GM18909 (cell line): ENCODE data around the gene ZFPM1.
"Not testable (repeated sequence)": the region's sequence is repeated elsewhere in the genome, so short reads cannot be mapped to it uniquely, and the experiment has no call there.

Experiments used
- ATAC-seq: cut with Tn5 transposase; IDR thresholded peaks from one replicate; pipeline ENCODE4 v1.9.1; 2021; ENCODE audit warnings: mild to moderate bottlenecking; ENCODE audit not compliant: unreplicated experiment, poor library complexity

The ZFPM1 gene

DNA sequence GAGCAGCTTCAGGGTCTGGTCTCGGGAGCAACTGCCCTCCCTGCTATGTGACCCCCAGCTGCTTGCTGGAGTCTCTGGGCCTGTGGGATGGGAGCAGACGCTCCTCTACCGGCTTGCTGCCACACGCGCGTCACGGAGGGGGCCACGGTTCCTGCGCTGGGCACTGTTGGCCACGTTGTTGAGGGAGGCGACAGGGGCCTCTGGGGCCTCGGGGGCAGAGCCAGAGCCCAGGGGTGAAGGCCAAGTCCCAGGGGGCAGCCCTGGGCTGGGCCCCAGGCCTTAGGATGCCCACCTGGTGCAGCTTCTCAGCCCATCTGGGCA is 56.6 kb downstream of the ZFPM1 start:
- no peak for ATAC-seq

DNA sequence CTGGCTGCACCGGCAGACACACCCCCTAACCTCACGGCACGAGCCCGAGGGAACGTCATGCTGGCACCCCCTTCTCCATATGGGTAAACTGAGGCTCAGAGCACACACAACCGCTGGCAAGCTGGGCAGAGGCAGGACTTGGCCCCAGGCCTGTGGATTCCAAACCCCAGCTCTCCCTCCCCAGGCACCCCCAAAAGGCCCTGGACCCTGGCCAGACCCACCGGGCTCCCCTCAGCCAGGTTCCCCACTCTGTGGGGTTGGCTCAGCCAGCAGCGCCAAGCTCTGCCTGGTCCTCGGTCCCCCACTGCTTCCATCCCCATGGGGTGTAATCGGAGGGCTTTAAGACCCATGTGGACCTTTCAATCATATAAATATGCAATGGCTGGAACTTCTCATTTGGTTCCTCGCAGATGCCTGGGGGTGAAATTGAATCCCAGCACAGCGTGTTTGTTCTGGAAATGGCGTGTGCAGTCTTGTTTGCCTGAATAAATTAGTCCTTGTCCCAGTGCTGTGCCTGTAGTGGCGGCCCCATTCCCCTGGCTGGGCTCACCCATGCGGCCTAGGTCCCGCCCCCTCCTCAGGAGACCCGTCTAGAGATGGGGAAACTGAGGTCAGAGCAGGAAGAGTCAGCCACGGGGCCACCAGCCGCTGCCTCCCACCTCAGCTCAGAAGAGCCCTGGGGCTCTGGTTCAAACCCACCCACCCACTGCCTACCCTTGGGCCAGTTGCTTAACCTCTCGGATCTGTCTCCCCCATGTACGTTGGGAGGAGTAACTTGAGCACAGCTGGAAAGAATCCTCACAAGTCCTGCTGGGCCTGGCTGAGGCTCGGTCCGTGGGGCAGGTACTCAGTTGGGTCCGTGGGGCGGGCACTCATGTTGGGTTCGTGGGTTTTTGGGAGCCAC is 57.3 kb downstream of the ZFPM1 start:
- no peak for ATAC-seq

DNA sequence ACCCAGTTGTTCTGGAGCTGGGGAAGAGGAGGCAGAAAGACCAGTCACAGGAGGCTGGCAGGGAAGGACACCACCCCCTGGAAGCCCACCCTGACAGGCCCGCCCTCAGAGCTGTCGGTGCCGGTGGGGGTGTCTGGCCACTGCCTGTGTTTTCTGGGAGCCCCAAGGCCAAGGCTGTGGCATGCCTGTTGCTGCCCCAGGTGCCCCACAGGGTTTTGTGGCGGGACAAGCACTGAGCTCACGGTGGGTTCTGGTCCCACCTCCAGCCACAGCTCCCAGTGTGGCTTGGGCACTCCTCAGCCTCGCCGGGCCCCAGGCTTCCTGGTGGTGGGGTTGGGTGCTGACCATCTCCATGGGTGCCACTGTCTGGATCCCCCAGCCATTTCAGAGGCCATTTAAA is 58.0 kb downstream of the ZFPM1 start:
- no peak for ATAC-seq

DNA sequence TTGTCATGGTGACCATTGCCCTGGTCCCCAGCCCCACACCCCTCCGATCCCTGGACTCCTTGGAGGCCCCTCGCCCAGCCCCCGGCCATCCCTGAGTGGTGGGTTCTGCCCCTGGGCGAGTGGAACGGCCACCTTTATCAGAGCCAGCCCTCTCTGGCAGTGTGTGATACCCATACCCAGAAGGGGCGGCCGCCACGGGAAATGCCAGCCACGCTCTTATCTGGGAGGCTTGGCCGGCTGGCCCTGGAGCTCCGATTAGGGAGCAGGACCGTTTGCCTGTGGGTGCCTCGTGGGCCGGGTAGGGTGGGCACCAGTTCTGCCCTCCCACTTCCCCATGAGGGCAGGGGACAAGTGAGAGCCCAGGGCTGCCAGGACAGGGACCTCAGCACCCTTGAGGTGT is 58.8 kb downstream of the ZFPM1 start:
- no peak for ATAC-seq

DNA sequence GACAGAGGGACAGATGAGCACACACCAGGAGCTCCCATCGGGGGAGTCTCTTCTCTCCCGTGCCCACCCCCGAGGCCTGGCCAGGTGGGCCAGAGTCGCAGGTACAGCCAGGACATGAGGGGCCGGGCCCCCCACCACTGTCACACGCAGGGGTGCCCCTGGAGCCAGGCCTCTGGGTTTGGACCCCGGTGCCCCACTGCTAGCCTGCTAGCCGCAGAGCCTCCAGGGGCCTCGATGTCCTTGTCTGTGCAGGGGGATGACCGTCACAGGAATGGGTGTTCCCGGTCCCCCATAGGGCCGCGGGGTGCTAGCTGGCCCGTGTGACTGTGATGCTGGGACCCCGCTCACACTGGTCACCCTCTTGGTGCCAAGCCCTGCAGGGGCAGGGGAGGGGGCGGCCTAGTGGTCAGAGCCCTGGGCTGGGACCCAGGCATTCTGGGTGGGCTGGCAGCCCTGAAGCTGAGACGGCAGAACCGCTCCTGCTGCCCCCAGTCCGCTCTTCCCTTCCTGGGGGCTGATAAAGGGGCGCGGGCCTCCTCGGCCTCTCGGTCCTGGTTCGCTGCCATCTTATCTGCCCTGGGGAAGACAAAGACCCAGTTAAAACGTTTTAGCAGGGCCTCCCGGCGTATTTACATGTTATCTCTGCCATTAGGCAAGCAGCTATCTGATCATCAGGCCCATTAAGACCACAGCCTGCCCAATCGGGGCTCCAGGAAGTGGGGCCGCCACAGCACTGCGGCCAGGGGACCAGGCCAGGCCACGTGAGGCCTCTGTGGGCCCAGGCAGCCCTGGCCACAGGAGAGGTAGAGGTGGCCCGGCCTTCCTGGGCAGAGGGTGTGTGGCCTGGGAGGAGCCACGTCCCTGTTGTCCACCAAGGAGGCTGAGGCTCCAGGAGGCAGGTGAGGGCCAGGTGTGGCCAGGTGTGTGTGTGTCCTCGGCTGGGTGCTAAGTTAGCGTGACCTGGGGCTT is 59.9 kb downstream of the ZFPM1 start:
- ATAC-seq = no peak

DNA sequence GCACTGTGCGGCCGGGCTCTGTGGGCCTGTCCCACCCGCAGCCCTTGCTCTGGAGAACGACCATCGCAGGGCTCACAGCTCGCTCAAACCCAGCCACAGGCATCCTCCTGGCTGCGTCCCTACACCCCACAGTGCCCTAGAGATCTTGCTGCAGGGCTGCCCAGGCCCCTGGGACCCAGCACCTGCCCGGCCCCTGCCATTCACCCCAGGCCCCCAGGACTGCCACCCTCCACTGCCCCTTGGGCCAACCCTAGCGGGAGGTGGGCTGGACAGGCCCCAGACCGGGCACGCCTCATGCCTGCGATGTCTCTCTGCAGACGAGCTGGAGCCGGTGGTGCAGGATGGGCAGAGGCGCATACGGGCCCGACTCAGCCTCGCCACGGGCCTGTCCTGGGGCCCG is 61.0 kb downstream of the ZFPM1 start:
- no peak for ATAC-seq

DNA sequence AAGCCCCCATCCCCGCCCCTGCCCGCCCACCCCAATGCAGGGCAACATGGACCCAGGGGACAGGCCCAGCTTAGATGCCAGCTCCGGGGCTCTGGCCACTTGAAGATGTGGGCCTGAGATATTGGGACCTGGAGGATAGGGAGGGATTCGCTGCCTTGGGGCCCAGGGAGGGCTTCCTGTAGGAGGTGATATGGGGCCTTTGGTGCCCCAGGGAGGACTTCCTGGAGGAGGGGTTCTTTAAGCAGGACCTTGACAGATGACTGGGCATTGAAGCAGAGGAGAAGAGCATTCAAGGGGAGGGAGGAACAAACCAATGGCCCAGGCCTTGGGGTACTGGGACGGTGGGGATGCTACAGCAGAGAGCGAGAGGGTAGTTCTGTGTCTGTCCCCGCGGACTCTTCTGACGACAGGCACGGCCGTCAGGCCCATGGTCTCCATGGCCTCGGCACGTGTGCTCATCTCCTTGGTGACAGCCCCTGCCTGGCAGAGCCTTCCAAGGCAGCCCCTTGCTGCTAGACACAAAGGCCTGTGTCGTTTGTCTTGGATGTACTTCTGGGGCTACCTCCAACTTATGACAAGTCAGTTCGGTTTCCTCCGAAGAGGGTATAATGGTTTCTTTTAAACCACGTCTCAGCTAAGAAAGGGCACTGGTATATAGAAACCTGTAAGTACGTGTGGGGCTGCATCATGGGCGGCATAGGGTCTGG is 61.6 kb downstream of the ZFPM1 start:
- ATAC-seq = no peak

DNA sequence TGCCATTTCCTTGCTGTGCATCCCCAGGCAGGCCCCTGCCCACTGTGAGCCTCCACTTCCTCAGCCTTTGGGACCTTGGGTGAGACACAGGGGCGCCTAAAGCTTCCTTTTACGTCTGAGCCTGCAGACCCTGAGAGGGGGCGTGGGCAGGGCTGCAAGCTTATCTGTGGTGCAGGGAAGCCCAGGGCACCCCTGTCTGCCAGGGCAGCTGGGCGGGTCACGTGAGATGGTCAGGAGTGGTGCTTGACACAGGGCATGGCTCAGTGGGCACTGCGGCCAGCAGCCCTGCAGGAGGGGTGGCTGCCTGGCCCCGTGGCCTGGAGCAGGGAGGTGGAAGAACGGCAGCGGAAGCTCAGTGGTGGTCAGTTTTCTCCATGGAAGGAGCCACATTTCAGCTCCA is 62.3 kb downstream of the ZFPM1 start:
- no peak for ATAC-seq

DNA sequence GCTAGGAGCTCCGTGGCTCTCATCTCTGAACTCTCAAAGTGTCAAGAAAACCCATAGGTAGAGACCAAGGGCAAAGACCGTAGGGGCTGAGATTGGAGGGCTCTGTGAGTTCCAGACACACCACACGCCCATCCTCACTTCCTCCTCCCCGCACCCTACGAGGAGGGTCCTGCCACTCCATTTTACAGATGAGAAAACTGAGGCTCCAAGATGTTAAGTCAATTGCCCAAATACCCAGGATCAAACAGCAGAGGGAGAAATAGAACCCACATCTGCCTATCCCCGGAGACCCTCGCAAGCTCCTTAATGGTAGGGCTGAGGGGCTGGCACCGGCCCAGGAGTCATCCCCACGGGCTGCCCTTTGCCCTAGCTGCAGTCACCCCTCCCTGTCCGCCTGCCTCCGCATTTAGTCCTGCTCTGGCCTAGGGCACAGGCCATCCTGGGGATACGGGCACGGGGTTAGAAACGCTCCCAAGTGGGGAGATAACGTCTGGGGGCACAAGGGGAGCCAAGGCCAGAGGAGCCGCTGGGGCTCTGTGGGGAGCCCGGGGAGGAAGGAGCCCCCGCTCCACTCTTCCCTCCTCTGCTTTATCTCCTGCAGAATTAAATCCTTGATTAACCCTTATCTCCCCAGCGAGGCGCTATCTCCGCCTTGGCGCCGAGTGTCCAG is 63.0 kb downstream of the ZFPM1 start:
- ATAC-seq = no peak

DNA sequence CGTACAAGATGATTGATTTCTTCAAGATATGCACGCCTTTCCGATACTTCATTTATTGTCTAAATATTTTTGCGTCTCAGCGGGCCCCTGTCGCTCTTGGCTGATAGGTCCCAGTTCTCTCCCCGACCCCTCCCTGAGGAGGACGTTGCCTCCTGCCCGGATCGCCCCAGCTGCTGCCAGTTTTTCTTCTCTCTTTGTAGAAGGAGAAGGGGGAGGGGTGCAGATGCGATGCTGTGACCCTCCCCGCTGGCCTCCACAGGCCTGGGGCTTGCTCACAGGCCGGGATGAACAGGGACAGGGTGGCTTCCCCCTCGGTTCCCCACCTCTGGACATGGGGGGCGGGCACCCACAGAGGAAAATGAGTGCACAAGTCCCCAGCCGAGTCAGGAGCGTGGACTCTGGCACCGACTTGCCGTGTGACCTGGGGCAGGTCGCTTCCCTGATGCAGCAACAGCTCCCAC is 63.6 kb downstream of the ZFPM1 start:
- ATAC-seq = no peak

DNA sequence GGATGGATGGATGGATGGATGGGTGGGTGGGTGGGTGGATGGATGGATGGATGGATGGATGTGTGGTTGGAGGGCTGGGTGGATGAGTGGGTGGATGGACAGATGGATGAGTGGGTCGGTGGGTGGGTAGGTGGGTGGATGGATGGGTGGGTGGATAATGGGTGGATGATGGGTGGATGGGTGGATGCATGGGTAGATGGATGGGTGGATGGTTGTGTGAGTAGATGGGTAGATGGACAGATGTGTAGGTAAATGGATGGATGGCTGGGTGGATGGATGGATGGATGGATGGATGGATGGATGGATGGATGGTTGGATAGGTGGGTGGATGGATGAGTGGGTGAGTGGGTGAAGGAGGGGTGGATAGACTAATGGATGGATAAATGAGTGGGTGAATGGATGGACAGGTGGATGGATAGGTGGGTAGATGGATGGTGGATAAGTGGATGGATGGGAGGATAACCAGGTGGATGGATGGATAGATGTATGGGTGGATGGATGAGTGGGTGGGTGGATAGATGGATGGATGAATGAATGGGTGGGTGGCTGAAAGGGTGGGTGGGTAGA is 64.2 kb downstream of the ZFPM1 start:
- not testable (repeated sequence) for ATAC-seq

DNA sequence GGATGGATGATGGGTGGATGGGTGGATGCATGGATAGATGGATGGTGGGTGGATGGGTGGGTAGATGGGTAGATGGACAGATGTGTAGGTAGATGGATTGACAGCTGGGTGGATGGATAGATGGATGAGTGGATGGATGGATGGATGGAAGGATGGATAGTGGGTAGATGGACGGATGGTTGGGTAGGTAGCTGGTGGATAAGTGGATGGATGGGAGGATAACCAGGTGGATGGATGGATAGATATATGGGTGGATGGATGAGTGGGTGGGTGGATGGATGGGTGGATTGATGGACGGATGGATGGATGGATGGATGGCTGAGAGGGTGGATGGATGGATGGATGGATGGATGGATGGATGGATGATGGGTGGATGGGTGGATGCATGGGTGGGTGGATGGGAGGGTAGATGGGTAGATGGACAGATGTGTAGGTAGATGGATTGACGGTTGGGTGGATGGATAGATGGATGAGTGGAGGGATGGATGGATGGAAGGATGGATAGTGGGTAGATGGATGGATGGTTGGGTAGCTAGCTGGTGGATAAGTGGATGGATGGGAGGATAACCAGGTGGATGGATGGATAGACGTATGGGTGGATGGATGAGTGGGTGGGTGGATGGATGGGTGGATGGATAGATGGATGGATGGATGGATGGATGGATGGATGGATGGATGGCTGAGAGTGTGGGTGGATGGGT is 65.5 kb downstream of the ZFPM1 start:
- not testable (repeated sequence) for ATAC-seq

DNA sequence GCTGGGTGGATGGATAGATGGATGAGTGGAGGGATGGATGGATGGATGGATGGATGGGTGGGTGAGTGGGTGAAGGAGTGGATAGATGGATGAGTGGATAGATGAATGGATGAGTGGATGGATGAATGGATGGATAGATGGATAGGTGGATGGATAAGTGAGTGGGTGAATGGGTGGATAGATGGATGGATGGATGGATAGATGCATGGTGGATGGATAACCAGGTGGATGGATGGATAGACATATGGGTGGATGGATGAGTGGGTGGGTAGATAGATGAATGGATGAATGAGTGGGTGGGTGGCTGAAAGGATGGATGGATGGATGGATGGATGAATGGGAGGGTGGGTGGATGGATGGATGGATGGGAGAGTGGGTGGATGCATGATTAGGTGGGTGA is 66.2 kb downstream of the ZFPM1 start:
- no peak for ATAC-seq

DNA sequence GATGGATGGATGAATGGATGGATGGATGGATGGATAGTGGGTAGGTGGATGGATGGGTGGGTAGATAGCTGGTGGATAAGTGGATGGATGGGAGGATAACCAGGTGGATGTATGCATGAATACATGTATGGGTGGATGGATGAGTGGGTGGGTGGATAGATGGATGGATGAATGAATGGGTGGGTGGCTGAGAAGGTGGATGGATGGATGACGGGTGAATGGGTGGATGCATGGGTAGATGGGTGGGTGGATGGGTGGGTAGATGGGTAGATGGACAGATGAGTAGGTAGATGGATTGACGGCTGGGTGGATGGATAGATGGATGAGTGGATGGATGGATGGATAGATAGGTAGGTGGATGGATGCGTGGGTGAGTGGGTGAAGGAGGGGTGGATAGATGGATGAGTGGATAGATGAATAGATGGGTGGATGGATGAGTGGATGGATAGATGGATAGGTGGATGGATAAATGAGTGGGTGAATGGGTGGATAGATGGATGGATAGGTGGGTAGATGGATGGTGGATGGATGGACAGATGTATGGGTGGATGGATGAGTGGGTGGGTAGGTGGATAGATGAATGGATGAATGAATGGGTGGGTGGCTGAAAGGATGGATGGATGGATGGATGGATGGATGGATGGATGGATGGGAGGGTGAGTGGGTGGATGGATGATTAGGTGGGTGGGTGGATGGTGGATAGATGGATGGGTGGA is 67.0 kb downstream of the ZFPM1 start:
- ATAC-seq = no peak

DNA sequence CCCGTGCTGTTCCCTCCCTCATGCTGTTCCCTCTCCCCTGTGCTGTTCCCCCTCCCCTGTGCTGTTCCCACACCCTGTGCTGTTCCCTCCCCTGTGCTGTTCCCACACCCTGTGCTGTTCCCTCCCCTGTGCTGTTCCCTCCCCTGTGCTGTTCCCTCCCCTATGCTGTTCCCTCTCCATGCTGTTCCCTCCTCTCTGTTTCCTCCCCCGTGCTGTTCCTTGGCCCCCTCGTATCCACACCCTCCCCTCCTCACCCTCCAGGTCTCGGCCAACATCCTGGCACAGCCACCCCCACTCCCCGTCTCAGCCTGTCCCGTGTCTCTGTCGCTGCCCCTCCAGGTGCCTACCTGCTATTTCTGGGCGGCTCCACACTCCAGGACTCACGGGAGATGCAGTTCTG is 68.6 kb downstream of the ZFPM1 start:
- no peak for ATAC-seq

DNA sequence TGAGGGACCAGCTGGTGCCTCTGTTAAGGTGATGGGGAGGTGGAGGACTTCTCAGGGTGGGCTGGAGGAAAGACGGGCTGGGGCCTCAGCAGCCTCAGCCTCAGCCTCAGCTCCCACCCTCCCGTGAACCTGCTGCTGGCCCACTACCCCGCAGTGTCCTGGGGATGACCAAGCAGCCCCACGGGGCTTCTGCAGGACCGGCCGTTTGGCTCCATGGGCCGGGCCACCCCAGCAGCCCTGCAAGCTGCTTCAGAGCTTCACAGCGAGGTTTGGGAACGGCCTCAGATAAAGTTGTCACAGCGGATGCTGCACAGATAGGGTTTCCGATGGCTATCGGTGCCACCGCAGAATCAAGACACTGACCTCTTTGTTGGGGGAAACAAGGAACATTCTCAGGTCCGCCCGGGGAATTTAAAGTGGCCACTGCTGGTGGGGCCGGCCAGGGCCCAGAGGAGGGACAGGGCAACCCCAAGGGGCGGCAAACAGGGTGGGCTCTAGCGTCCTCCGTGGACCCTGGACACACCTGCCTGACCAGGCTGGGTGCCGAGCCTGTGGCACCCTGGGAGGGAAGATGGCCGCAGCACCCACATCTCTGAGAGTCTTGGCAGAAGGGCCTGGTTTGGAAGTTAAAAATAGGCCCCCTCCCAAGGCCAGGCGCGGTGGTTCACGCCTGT is 69.3 kb downstream of the ZFPM1 start:
- ATAC-seq = no peak

DNA sequence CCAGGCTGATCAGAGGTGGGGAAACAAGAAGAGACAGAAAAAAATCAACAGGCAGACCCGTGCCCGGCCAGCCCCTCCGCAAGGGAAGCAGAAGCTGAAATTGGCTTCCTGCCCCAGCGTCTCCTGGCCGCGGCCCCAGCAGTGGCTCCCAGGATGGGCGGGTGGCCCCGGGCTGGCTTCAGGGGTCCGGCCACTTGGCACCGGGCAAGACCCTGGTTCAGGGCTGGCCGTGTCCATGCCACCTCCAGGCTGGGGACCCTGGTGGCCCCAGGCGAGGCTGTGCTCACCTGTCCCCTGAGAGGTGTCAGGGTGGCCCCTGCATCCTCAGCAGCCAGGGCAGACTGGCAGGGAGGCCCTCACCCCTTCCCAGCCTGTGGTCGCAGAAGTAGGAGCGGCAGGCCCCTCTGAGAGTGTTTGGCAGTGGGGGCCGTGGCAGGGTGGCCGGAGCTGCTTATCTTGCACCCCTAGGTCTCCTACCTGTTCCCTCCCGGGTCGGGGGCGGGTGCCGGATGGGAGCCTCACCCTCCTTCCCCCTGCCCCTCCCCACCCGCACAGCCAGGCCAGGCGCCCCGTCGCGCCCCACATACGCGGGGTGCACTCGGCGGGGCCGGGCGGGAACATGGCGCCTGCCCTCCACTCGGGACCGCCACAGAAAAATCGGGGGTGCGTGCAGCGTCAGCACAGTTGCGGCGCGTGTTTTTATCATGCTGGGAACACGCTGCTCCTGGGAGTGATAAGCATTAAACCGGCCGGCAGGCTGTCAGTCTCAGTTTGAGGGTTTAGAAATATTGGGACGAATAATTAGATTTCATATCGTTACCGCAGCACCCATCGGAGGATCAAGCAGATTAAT is 70.5 kb downstream of the ZFPM1 start:
- no peak for ATAC-seq
